Measurements from ENCODE around the gene IGSF23. TPM values are rescaled to one million over a fixed set of nuclear protein-coding genes. Genes with fewer than 3 reads are reported as not detected.

IGSF23 gene
- total RNA-seq, 1 experiment from 2014 or later, result not detected

GRCh38 chr19:44614313-44614712 is 950 bp downstream of the IGSF23 start:
- no peak overlapping the region for H3K27ac Mint-ChIP-seq
- H3K9ac ChIP-seq (ENCODE audit: extremely low read depth, insufficient read length, low read length), result no peak overlapping the region
- no CpG with 5 or more reads among the region's 10 CpGs for WGBS (ENCODE audit: extremely low coverage, insufficient read length, low lambda C conversion rate)

More at GRCh38 chr19:44614313-44614712, 950 bp downstream of the IGSF23 start:
- H3K4ac ChIP-seq (ENCODE audit: low read depth, low read length), result no peak overlapping the region
- H3K79me1 ChIP-seq (ENCODE audit: insufficient read depth, low read depth, low read length, poor library complexity, severe bottlenecking), result no peaks in the 10 kb centered on the region
- Mint-ChIP-seq H3K27me3 (ENCODE audit: low read depth) (no peaks in the 10 kb centered on the region; the same call in 1 of the 2 replicates), H3K4me1 (peaks cover 5 to 9% of the 10 kb centered on the region in 2 experiments), H3K4me3 (no peak overlapping the region), H3K36me3 (ENCODE audit: insufficient read depth in 1 of 3, low read depth in 3 of 3) (no peaks in the 10 kb centered on the region), H3K9me3 (no peaks in the 10 kb centered on the region; a peak in 1 of 5 replicates)
- no peak overlapping the region for H2BK120ac ChIP-seq (ENCODE audit: low read depth, low read length, poor library complexity, severe bottlenecking)
- H3K27me3 ChIP-seq (ENCODE audit: insufficient read depth, low read length), result no peaks in the 10 kb centered on the region
- no peak overlapping the region for H3T11ph ChIP-seq (ENCODE audit: low read length)
- H3K4me2 ChIP-seq (ENCODE audit: insufficient read depth, insufficient read length, low read length), result no peak overlapping the region
- no peak overlapping the region for H2AFZ ChIP-seq (ENCODE audit: low read length)
- H4K5ac ChIP-seq (ENCODE audit: insufficient read length, low read depth, low read length), result no peak overlapping the region
- H3K4me1 ChIP-seq (ENCODE audit: insufficient read depth, low read length), result no peaks in the 10 kb centered on the region; the same call in 1 of the 2 replicates
- H4K20me1 ChIP-seq (ENCODE audit: control insufficient read depth, insufficient read depth, insufficient read length), result no peaks in the 10 kb centered on the region
- H3K79me2 ChIP-seq (ENCODE audit: insufficient read depth, low read length), result no peaks in the 10 kb centered on the region
- no peak overlapping the region for H3K56ac ChIP-seq (ENCODE audit: insufficient read length, low read depth, low read length)
- no peak overlapping the region for H2BK5ac ChIP-seq (ENCODE audit: insufficient read length, low read length)
- TF ChIP-seq CTCF (conservative IDR thresholded peaks at IDR 0.05), result no peak
- no peak overlapping the region for H2BK12ac ChIP-seq (ENCODE audit: insufficient read length, low read depth, low read length)
- H3K23ac ChIP-seq (ENCODE audit: insufficient read length, low read depth, low read length), result no peak overlapping the region
- H2BK15ac ChIP-seq (ENCODE audit: low read depth, low read length), result no peak overlapping the region
- no peak for DNase-seq
- H2AK5ac ChIP-seq (ENCODE audit: insufficient read length, low read length), result no peak overlapping the region
- H3K23me2 ChIP-seq (ENCODE audit: insufficient read length, low read depth, low read length, poor library complexity, severe bottlenecking), result no peaks in the 10 kb centered on the region
- no peak overlapping the region for H3K27ac ChIP-seq (ENCODE audit: insufficient read length, low read depth, low read length)
- H4K91ac ChIP-seq (ENCODE audit: insufficient read length, low read depth, low read length), result no peak overlapping the region
- no peak overlapping the region for H2BK20ac ChIP-seq (ENCODE audit: low read depth, low read length, poor library complexity, severe bottlenecking)
- no peak overlapping the region for H4K8ac ChIP-seq (replicated peaks; ENCODE audit: insufficient read length, low read depth, low read length)
- no peaks in the 10 kb centered on the region for H3K9me3 ChIP-seq (ENCODE audit: control insufficient read depth, low read depth, low read length)
- no peak overlapping the region for H3K14ac ChIP-seq (ENCODE audit: insufficient read depth, low read length)
- no peak overlapping the region for H3K18ac ChIP-seq (ENCODE audit: insufficient read length, low read depth, low read length)

Data from H9 (cell line).